CD1c-positive myeloid dendritic cell (primary cell): ENCODE data around the gene ARHGAP4.

ENCODE experiments used
- DNase-seq: peaks from one replicate; pipeline ENCODE4 v3.0.0-alpha.2; 2016; ENCODE audit errors: extremely low spot score

Gene ARHGAP4

DNA sequence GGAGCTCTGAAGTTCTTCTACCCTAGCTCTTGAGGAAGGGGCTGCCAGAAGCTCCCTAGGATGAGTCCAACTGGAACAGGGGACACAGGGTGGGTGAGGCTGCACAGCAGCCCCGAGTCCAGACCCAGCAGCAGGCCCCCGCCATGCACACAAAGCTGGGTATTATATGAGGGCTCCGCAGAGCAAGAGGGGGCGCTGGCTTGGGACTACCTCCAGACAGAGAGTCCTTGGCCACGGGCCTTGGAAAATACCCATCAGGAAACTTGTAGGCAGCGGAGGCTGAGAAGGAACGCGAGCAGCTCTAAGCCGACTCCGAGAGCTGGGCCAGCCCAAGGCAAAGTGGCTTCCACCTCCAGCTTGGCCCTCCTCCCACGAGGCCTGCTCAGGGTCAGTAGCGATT, 37.5 kb upstream of the ARHGAP4 start:
- no peak for DNase-seq

DNA sequence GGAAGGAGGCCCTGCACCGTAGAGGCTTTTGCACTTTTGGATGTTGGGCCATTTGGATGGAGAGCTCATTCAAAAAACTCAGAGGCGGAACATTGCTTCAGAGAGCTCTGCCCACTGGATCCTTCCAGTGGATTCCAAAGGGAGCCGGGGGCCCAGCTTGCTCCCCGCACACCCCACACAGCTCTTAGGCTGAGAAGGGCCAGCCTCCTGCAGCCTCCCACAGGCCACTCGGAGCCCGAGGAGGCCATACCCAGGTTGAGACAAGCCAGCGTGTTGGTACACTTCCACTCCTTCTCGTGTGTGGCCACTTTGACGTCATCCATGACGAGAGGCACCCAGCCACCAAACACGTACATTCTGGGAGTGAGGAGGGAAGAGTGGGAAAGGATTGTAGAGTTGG, 35.2 kb upstream of the ARHGAP4 start:
- DNase-seq: no peak

DNA sequence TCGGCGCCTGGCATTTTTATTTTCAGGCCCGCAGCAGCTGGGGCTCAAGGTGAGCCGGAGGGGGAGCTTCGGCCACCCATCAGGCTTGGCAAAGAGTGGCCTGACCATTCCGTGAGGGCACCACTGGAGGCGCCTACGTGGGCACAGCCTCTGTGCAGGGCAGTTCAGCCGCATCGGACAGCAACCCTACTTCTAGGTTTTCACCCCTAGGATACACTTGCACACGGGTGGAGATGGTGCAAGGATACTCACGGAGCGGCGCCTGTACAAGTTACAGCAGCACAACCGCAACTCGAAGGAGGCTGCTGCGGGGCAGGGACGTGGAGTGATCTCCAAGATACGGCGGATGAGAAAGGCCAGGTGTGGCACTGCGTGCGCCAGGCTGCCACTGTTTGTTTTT, 34.7 kb upstream of the ARHGAP4 start:
- no peak for DNase-seq

GRCh38 chrX:153960077-153960476, 34.0 kb upstream of the ARHGAP4 start:
- DNase-seq: no peak

DNA sequence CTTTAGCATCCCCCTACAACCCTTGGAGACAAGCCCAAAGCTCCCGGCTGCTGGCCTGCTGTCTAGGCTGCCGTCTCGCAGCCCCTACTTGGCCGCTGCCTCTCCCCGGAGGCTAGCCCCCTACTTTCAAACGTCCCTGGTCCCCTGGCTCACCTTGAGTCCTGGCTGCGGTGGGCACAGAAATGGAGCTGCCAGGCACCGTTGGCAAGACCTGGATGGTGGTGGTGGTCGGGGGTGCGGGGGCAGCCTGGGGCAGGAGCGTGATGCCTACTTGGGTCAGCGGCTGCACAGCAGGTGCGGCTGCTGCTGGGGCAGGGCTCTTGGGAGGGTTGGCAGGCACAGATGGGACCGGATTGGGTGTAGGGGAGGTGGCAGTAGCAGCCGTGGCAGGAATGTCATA, 33.6 kb upstream of the ARHGAP4 start:
- DNase-seq: no peak

GRCh38 chrX:153958605-153959004, 32.5 kb upstream of the ARHGAP4 start:
- no peak for DNase-seq

DNA sequence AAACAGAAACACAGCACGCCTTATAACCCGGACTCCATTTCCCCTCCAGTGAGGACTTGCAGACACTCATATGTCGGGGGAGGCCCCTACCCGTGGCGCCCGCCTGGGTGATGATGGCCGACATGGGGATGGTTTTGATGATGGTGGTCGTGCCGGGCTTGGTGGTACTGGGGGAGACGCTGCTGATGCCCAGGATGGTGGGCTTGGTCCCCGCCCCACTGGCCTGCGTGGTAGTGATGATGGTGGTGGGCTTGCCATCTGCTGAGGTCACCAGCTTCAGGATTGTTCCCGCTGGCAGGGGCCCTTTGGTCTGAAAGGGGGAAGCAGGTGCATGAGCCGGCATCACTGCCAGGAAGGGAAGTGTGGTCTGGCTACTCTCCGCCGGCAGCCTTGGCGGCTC, 31.2 kb upstream of the ARHGAP4 start:
- no peak for DNase-seq

DNA sequence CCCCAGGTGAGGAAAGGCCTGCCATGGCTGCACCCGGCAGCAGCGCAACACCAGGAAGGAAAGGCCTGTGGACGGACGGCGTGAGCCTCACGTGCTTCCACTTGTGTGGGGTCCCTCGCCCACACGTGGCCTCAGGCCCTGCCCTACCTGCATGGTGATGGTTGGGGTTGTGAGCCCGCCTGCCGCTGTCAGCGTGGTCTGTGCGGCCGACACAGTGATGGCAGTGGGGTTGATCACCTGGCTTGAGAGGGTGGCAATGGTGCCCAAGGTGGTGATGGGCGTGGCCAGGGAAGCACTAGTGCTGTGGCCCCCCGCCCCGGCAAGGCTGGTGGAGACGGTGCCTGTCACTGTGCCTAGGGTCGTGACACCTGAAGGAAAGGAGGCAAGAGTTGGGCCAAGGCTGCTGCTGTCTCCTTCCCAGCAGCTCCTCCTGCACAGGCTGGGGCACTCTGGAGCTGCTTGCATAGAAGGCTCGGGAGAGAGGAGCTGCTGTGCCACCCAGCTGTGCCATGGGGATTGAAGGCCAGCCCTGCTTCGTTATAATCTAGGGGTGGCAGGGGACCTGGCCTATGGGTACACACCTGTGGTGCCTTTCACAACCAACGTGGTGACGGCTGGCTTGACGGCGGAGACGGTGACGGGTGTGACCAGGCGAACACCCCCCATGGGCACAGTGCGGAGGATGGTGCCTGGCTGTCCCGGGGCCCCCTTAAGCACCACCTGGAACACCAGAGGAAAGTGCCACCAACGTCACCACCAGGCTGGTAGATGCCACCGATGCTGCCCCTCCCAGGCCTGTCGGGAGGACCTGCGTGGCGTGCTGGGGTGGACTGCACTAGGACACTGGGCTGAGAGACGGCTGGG, 30.2 kb upstream of the ARHGAP4 start:
- no peak for DNase-seq

- no peak for DNase-seq
Measured at GRCh38 chrX:153955228-153955732, 29.2 kb upstream of the ARHGAP4 start.

GRCh38 chrX:153954558-153955227, 28.6 kb upstream of the ARHGAP4 start:
- DNase-seq: no peak

DNA sequence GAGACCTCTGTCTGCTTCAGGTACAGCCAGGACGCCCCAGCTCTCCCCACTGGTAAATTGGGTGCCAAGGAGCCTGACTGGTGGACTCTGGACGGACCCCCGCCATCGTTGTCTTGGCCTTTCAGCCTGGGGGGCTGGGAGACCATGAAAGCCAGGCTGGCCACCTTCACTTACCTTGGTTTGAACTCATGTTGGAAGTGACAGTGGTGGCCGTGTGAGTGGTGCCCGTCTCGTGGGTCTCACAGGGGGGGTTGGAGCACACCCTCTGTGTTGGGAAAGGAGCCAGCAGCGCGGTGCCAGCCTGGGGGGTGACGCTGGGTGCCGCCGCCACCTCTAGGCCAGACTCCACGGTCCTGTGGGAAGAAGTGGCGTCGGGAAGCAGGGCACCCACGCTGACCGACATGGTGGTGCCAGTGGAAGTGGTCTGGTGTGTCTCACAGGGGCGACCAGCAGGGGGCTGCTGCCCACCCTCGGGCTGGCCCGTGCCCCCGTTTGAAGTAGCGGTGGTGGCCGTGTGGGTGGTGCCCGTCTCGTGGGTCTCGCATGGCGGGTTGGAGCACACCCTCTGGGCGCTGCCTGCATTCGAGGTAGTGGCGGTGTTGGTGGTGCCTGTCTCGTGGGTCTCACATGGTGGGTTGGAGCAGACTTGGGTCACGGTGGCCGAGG, 28.0 kb upstream of the ARHGAP4 start:
- no peak for DNase-seq

DNA sequence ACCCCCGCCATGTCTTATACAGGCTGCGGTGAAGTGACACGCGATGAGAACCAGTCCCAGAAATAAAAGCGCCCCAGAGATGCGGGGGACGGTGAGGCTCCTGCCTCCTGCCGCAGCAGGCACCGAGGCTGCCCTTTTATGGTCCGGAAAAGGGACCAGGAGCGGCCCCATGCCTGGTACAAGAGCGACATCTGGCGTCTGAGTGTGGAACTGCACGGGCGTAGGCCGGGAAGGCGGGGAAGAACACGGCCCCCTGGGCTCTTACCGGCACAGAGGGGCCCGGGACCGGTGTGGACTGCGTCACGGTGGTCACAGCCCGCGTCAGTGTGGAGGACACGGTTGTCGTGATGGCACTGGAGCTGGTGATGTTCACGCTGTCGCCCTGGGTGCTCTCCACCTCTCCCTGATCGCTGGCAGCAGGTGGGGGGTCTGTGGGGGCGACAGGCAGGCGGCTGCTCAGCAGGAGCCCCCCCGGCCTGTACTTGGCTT, 27.3 kb upstream of the ARHGAP4 start:
- DNase-seq: peak; percentile 73

DNA sequence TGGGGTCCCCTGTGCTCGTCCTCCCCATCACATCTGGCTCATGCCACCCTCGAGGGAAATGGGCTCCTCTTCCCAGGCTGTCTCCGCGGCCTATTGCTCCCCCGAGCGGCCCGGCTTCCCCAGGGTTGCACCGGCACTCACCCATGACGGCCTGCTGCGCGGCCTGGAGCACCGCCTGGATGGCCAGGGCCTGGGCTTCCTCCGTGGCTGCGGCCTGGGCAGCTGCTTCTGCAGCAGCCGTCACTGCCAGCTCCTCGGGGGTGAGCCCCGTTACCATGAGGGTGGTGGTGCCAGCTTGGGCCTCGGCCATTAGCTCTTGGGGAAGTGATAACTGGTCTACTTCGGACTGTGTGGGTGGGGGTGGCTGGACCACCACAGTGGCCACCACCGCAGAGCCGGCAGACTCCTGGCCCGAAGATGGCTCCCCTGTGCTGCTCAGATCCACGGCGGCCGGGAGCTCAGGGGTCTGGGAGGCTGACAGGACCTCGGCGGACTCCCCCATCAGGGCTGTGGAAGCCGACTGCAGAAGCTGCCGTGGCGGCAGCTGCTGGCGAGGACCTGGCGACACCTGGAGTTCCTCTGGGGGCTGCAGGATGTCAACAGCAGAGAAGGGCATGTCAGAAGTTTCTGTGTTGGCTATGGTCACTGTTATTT, 26.4 kb upstream of the ARHGAP4 start:
- no peak for DNase-seq

- no peak for DNase-seq
Measured at GRCh38 chrX:153951683-153952372, 25.8 kb upstream of the ARHGAP4 start.

GRCh38 chrX:153950127-153950526, 24.1 kb upstream of the ARHGAP4 start:
- no peak for DNase-seq

DNA sequence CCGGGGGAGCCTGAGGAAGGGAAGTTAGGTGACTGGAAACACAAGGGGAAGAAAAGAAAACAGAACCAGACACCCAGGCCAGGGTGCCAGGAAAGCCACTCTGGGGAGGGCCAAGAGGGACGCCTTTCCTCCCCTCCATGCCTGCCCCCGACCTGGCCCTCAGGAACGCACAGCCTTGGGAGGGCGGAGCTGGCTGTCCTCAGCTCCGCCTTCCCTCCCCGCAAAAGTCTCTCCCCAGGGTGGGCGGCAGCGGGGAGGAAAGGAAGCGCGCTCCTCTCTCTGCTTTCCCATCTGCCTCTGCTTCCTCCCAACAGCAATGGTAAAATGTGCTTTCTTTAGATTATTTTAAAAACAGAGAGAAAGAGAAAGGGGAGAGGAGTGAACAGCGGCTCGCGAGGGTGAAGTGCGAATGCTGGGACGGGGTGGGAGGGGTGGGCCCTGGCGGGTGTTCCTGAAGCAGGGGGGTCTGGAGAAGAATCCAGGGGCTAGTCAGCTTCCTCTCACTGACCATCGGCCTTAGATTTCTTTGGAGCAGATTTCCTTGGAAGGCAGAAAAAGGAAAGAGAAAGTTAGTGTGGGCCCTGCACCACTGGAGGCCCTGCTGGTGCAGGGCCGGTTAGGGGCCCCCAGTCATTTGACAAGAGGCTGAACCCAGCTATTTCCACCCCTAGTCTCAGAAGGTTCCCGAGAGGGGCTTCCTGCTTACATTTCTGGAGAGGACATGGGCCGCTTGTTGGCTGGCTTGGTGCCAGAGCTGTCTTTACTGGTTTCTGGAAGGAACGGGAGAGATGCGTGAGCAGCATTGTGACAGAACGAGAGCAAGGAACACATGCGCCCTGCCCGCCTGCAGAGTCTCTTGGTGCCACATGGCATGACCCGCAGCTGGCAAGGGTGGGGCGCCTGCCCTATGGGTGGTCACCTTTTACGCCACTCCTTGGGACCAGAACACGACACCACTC, 23.1 kb upstream of the ARHGAP4 start:
- DNase-seq: no peak

DNA sequence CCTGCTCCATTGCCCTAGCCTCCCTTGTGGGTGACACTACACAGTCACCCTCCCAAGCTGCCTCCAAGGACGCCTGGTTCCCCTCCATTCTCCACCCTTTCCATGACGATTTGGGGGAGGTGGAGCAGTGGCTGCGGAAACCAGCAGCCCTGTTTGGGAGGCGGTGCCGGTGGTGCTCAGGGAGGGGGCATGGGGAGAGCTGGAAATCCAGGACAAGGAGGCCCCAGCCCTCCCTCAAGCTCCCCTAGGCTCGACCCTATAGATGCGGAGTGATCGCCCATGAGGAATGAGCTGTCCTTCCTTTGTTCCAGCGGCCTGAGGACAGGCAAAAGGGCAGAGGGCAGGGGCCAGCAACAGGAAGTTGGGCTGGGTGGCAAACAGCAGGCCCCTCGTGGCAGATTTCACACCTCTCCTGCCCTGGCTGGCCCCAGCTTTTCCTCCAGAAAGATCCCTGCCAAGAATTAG, 22.0 kb upstream of the ARHGAP4 start:
- DNase-seq: no peak

- peak; percentile 82 for DNase-seq
Measured at GRCh38 chrX:153947009-153947769, 21.1 kb upstream of the ARHGAP4 start.
